ENCODE results near the gene MRPL49.

GRCh38 chr11:65083134-65083833 lies 38.8 kb upstream of the MRPL49 start:
- TF ChIP-seq CTCF (IDR thresholded peaks at IDR 0.05) (no peak), POLR2A (IDR thresholded peaks at IDR 0.05) (no peak), EP300 (IDR thresholded peaks at IDR 0.05) (no peak), POLR2AphosphoS5 (IDR thresholded peaks at IDR 0.05) (no peak)

Data from upper lobe of left lung (tissue), 4 donors.